Activated CD4-positive, alpha-beta T cell treated with anti-CD3 and anti-CD28 coated beads, Interleukin-2, amount 50 U/mL, for 16 hours (primary cell): ENCODE results near the gene CMTM1.
"Not testable (repeated sequence)": the region's sequence is repeated elsewhere in the genome, so short reads cannot be mapped to it uniquely, and the experiment has no call there.

Source experiments
- DNase-seq: peaks from one replicate; pipeline ENCODE4 v3.0.0-alpha.2; 2020

Gene CMTM1

GRCh38 chr16:66617010-66617434 is 50.8 kb downstream of the CMTM1 start:
- DNase-seq = no peak

DNA sequence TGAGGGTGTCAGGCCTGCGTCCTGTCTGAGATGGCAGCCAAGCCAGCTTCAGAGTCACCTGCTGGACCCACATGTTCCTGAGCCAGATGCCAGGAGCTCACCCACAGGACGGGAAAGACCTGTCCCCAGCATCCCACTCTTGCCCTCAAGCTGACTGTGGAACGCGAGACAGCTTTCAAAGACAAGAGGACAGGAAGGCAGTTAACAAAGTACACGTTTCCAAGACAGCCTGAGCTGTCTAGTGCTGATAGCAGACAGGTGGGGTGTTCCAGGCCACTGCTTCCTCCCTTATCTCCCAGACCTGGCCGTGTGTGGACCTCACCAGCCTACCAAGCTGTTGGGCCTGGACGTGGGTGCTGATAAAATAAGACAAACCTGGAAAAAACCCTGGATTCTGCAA is 51.5 kb downstream of the CMTM1 start:
- DNase-seq = no peak

DNA sequence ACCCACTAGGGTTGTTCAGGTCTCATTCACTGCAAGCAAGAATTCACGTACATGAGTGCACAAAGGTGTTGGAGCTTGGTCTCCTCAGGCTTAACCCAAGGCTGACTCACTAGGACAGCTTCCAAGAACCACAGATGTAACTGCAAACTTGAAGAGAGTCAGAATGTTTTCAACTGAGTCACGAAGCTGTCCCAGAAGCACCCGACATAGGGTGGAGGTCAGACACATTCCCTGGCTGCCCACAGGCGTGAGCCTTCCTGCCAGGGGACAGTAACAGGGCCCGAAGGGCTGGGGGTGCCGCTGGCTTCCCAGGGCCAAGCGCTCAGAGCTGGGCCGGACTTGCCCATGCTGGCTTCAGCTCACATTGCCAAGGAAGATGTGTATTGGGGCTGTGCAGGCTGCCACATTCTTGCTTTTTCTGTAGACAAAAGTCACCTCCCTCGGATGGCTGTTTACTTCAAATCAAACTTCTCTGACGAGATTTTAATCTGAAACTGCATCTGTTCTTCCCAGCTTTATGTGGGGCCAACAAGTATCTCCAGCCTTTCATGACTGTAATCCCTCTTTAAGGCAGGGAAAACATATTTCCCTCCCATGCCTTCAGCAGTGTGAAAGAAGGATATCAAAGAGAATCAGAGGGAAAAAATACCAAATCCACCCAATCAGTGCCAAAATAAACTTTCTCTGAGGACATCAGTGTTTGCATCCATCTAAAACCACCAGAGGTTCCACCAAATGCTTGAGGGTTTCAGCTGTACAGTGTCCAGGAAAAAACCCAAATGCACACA is 52.5 kb downstream of the CMTM1 start:
- no peak for DNase-seq

- DNase-seq = no peak
These were observed 53.5 kb downstream of the CMTM1 start for GRCh38 chr16:66619534-66620428.

- no peak for DNase-seq
These were observed 54.2 kb downstream of the CMTM1 start for GRCh38 chr16:66620429-66620795.

- no peak for DNase-seq
These were observed 55.7 kb downstream of the CMTM1 start for GRCh38 chr16:66621973-66622372.

DNA sequence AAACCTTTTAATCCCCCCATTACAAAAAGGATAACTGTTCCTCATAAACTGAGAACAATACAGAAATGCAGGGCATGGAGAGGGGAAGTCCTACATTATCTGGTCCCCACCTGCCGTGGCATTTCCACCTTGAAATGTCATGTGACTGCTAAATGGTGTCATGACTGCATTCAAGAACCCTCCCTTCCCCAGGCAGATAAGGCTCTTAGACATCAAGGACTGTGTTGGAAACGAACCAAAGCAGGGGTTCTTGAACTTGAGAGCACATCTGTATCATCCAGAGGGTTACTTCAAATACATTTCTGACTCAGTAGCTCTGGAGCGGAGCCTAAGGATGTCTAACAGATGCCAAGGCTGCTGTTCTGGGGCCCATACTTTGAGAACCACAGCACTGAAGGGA is 56.6 kb downstream of the CMTM1 start:
- no peak for DNase-seq

DNA sequence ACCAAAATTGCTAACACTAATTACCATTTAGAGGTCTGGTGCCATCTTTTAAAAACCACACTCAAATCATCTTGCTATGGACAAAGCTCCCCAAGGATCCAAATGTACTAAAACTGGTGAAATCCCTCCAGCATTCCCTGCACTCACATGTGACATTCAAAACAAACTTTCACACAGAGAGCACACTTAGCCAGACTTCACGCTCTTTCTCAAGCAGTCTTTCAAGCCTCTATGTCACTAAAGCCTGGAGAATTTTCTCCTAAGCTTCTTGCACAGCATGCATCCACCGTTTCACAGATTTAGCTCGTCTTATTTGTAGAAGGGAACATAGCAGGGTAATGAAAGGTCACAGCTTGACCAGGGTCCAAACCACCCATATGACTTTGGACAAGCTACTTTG is 57.5 kb downstream of the CMTM1 start:
- DNase-seq = no peak

DNA sequence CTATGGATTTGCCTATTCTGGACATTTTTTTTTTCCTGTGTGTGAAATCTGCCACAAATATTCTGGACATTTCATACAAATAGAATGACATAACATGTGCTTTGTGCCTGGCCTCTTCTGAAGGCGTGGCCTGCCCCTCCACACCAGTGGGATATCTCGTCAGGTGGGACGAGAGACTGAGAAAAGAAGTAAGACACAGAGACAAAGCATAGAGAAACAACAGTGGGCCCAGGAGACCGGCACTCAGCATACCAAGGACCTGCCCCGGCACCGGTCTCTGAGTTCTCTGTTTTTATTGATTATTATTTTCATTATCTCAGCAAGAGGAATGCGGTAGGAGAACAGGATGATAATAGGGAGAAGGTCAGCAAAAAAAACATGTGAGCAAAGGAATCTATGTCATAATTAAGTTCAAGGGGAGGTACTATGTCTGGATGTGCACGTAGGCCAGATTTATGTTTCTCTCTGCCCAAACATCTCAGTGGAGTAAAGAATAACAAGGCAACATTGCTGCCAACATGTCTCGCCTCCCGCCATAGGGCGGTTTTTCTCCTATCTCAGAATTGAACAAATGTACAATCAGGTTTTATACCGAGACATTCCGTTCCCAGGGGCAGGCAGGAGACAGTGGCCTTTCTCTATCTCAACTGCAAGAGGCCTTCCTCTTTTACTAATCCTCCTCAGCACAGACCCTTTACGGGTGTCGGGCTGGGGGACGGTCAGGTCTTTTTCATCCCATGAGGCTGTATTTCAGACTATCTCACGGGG is 61.6 kb downstream of the CMTM1 start:
- DNase-seq = not testable (repeated sequence)
